ENCODE results near the gene YTHDF1.
A peak's percentile ranks its signal among the peaks of the same experiment; 100 is the strongest.

The YTHDF1 gene

DNA sequence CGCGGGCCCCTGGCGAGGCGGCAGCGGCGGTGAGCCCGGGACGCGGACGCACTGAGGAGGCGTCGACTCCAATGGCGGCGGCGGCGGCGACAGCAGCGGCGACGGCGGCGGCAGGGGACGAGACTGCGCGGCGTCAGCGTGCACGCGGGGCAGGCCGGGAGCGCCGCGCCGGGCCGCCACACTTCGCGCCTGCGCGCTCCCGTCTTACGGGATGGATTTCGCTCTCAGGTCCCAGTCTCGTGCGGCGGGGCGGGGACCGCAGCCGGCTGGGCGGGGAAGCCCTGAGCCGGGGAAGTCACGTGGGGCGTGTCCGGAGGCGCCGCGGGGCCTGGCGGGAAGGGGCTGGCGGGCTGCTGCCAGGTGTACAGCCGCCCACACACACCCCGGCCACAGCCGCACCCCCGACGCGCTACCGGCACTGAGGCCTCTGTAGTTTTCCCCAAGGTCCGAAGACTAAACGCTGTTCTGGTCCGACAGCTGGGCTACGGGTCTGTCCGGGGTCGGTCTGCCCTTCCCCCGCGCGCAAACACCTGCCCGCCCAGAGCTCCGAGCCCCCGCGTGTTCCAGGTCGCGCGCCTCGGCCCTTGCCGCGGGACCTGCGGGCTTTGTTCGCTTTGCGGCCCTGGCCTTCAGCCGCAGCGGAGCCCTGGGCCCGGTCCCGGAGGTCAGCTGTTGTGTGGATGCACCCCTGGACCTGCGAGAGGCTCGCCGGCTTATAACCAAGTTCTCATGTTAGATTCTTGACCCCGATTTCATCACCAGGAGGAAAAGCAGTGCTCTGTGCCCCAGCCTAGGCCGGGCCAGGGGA, at the start of gene YTHDF1:
TSS of gene YTHDF1 (minus strand) at position 91 of the 808 bp plus-strand sequence. CDS start 239 bp downstream, outside the sequence.
- POLR2A ChIA-PET, result interaction anchor here (0.7 to 2.4 kb wide), 2 partner anchors 9 to 57 kb away, joined by 4 to 22 read pairs; partner anchors contain the start of gene ARFGAP1
- H3K4me3 ChIP-seq (ENCODE audit: low read depth, low read length), result peak within 1 kb of the TSS; percentile 73
- peaks cover 8 to 39% of the 10 kb centered on the region in 2 experiments for H3K36me3 ChIP-seq (ENCODE audit: control insufficient read depth in 2 of 2, insufficient read depth in 1 of 2, low read length in 2 of 2)
- CTCF ChIA-PET, result interaction anchor here (0.5 to 2.5 kb wide), 5 partner anchors 8 to 243 kb away, joined by 4 to 42 read pairs (median 5); no protein-coding TSS in a partner anchor
- no peaks in the 10 kb centered on the region; the same call in 1 of the 2 replicates for H3K4me1 ChIP-seq (ENCODE audit: control insufficient read depth, insufficient read depth, low read length)
- H3K9me3 ChIP-seq (ENCODE audit: control insufficient read depth, insufficient read depth, low read depth, low read length), result no peaks in the 10 kb centered on the region
- H3K27ac ChIP-seq (ENCODE audit: extremely low read depth, low read depth, low read length), result peak within 1 kb of the TSS; percentile 89
- peak; percentile 66; the same call in 1 of the 2 replicates for TF ChIP-seq REPIN1 (tag by site-specific recombination; IDR thresholded peaks at IDR 0.05; ENCODE audit: low read depth)
- no peak for TF ChIP-seq ZNF830 (tag by site-specific recombination; IDR thresholded peaks at IDR 0.05; ENCODE audit: low read depth)
- no peak for TF ChIP-seq ZFP41 (tag by site-specific recombination; IDR thresholded peaks at IDR 0.05; ENCODE audit: borderline replicate concordance)
- TF ChIP-seq, protein P1, sequence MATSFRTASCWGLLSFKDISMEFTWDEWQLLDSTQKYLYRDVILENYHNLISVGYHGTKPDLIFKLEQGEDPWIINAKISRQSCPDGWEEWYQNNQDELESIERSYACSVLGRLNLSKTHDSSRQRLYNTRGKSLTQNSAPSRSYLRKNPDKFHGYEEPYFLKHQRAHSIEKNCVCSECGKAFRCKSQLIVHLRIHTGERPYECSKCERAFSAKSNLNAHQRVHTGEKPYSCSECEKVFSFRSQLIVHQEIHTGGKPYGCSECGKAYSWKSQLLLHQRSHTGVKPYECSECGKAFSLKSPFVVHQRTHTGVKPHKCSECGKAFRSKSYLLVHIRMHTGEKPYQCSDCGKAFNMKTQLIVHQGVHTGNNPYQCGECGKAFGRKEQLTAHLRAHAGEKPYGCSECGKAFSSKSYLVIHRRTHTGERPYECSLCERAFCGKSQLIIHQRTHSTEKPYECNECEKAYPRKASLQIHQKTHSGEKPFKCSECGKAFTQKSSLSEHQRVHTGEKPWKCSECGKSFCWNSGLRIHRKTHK (tag by site-specific recombination; IDR thresholded peaks at IDR 0.05), result no peak
- TF ChIP-seq ZNF112 (tag by site-specific recombination; IDR thresholded peaks at IDR 0.05), result no peak
- TF ChIP-seq GLIS1 (tag by site-specific recombination; IDR thresholded peaks at IDR 0.05), result peak; percentile 35; the same call in 1 of the 2 replicates
- TF ChIP-seq SCRT1 (tag by site-specific recombination; IDR thresholded peaks at IDR 0.05; ENCODE audit: borderline replicate concordance), result no peak
- TF ChIP-seq SP2 (tag by site-specific recombination; IDR thresholded peaks at IDR 0.05), result peak; percentile 77
- TF ChIP-seq FEZF1 (tag by site-specific recombination; IDR thresholded peaks at IDR 0.05), result no peak
- TF ChIP-seq, protein P2, sequence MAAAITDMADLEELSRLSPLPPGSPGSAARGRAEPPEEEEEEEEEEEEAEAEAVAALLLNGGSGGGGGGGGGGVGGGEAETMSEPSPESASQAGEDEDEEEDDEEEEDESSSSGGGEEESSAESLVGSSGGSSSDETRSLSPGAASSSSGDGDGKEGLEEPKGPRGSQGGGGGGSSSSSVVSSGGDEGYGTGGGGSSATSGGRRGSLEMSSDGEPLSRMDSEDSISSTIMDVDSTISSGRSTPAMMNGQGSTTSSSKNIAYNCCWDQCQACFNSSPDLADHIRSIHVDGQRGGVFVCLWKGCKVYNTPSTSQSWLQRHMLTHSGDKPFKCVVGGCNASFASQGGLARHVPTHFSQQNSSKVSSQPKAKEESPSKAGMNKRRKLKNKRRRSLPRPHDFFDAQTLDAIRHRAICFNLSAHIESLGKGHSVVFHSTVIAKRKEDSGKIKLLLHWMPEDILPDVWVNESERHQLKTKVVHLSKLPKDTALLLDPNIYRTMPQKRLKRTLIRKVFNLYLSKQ (tag by site-specific recombination; IDR thresholded peaks at IDR 0.05; ENCODE audit: borderline replicate concordance), result no peak
- TF ChIP-seq ZNF48 (tag by site-specific recombination; IDR thresholded peaks at IDR 0.05), result no peak
- peak; percentile 88 for TF ChIP-seq BCL11A (tag by site-specific recombination; IDR thresholded peaks at IDR 0.05; ENCODE audit: low read depth)
- no peak for TF ChIP-seq ZNF133 (tag by site-specific recombination; IDR thresholded peaks at IDR 0.05)
- TF ChIP-seq, protein P3, sequence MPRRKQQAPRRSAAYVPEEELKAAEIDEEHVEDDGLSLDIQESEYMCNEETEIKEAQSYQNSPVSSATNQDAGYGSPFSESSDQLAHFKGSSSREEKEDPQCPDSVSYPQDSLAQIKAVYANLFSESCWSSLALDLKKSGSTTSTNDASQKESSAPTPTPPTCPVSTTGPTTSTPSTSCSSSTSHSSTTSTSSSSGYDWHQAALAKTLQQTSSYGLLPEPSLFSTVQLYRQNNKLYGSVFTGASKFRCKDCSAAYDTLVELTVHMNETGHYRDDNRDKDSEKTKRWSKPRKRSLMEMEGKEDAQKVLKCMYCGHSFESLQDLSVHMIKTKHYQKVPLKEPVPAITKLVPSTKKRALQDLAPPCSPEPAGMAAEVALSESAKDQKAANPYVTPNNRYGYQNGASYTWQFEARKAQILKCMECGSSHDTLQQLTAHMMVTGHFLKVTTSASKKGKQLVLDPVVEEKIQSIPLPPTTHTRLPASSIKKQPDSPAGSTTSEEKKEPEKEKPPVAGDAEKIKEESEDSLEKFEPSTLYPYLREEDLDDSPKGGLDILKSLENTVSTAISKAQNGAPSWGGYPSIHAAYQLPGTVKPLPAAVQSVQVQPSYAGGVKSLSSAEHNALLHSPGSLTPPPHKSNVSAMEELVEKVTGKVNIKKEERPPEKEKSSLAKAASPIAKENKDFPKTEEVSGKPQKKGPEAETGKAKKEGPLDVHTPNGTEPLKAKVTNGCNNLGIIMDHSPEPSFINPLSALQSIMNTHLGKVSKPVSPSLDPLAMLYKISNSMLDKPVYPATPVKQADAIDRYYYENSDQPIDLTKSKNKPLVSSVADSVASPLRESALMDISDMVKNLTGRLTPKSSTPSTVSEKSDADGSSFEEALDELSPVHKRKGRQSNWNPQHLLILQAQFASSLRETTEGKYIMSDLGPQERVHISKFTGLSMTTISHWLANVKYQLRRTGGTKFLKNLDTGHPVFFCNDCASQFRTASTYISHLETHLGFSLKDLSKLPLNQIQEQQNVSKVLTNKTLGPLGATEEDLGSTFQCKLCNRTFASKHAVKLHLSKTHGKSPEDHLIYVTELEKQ (tag by site-specific recombination; IDR thresholded peaks at IDR 0.05; ENCODE audit: borderline replicate concordance), result peak; percentile 55; the same call in 1 of the 2 replicates
- TF ChIP-seq ZNF341 (tag by site-specific recombination; IDR thresholded peaks at IDR 0.05; ENCODE audit: low read depth), result no peak
- 0 out of 2 replicates have a peak, but pooled peaks have one; percentile 71 for TF ChIP-seq ZNF391 (tag by site-specific recombination; IDR thresholded peaks at IDR 0.05; ENCODE audit: borderline replicate concordance, low read depth)
- no peak for TF ChIP-seq ZNF626 (tag by site-specific recombination; IDR thresholded peaks at IDR 0.05)
- no peak for TF ChIP-seq ELK4 (IDR thresholded peaks at IDR 0.05; ENCODE audit: borderline replicate concordance, low read depth, low read length)
- TF ChIP-seq, protein P4, sequence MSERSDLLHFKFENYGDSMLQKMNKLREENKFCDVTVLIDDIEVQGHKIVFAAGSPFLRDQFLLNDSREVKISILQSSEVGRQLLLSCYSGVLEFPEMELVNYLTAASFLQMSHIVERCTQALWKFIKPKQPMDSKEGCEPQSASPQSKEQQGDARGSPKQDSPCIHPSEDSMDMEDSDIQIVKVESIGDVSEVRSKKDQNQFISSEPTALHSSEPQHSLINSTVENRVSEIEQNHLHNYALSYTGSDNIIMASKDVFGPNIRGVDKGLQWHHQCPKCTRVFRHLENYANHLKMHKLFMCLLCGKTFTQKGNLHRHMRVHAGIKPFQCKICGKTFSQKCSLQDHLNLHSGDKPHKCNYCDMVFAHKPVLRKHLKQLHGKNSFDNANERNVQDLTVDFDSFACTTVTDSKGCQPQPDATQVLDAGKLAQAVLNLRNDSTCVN (tag by site-specific recombination; optimal IDR thresholded peaks at IDR 0.05), result peak; percentile 90
- TF ChIP-seq YY1 (tag by site-specific recombination; IDR thresholded peaks at IDR 0.05), result no peak
- TF ChIP-seq ZFP3 (tag by site-specific recombination; IDR thresholded peaks at IDR 0.05; ENCODE audit: low read depth), result no peak
- no peak for TF ChIP-seq PRDM1 (tag by site-specific recombination; IDR thresholded peaks at IDR 0.05)
- TF ChIP-seq ZNF76 (tag by site-specific recombination; IDR thresholded peaks at IDR 0.05; ENCODE audit: borderline replicate concordance, low read depth), result peak; percentile 92
- no peak for TF ChIP-seq ZNF404 (tag by site-specific recombination; IDR thresholded peaks at IDR 0.05)
- no peak for TF ChIP-seq ZNF223 (tag by site-specific recombination; IDR thresholded peaks at IDR 0.05)
- no peak for TF ChIP-seq ZNF654 (tag by site-specific recombination; IDR thresholded peaks at IDR 0.05; ENCODE audit: low read depth)
- TF ChIP-seq ZNF239 (tag by site-specific recombination; IDR thresholded peaks at IDR 0.05), result no peak
- TF ChIP-seq ZNF677 (tag by site-specific recombination; IDR thresholded peaks at IDR 0.05), result no peak
- TF ChIP-seq ZNF600 (tag by site-specific recombination; IDR thresholded peaks at IDR 0.05), result peak; percentile 52; the same call in 1 of the 2 replicates
